Lower lobe of right lung (tissue), 2 donors: ENCODE data around the gene WAC. TPM values are rescaled to one million over a fixed set of nuclear protein-coding genes. Genes with fewer than 3 reads are reported as not detected.

Experiments
- ATAC-seq, 2 donors: fragments of 200-7000 bp; cut with Tn5 transposase; one replicate each; pipeline ENCODE4 v1.9.1; 2020 to 2022; ENCODE audit warnings: mild to moderate bottlenecking in 2 of 2, moderate library complexity in 2 of 2
- DNase-seq: peaks from one replicate; pipeline ENCODE4 v3.0.0-alpha.2; 2020
- H3K27ac ChIP-seq: fragments of 200-600 bp; one replicate; pipeline ENCODE4 v1.8.0; 2022
- H3K27me3 ChIP-seq: fragments of 200-600 bp; one replicate; pipeline ENCODE4 v1.8.0; 2022; ENCODE audit warnings: low read depth
- H3K36me3 ChIP-seq: fragments of 200-600 bp; one replicate; pipeline ENCODE4 v1.8.0; 2022; ENCODE audit warnings: mild to moderate bottlenecking
- H3K4me1 ChIP-seq: fragments of 200-600 bp; one replicate; pipeline ENCODE4 v1.8.0; 2022
- H3K4me3 ChIP-seq: fragments of 200-600 bp; one replicate; pipeline ENCODE4 v1.8.0; 2022; ENCODE audit warnings: mild to moderate bottlenecking
- H3K9me3 ChIP-seq: fragments of 200-600 bp; one replicate; pipeline ENCODE4 v1.8.0; 2022
- intact Hi-C: fragments of 100-400 bp; cut with DNase I; formaldehyde crosslinking; loops from one replicate; pipeline ENCODE4 v1.11.0; 2022
- total RNA-seq: library from RNA; stranded (reverse); fragmentation: NEBNext Ultra II Directional; extraction: Animal tissue kit (Norgen Biotek cat#: 25700); gene quantifications from one replicate; pipeline ENCODE4 v1.2.1, GENCODE V29; 2021
- TF ChIP-seq, protein P1 (sequence below): fragments of 200-600 bp; IDR thresholded peaks from one replicate; pipeline ENCODE4 v1.8.0; 2022; ENCODE audit warnings: antibody characterized with exemption, mild to moderate bottlenecking
- donor health status: DM: no; HTN: yes; CAD: no; lungs with severe emphysema.

The WAC gene
- total RNA-seq, 1 donor from 2014 or later: 123 TPM

DNA sequence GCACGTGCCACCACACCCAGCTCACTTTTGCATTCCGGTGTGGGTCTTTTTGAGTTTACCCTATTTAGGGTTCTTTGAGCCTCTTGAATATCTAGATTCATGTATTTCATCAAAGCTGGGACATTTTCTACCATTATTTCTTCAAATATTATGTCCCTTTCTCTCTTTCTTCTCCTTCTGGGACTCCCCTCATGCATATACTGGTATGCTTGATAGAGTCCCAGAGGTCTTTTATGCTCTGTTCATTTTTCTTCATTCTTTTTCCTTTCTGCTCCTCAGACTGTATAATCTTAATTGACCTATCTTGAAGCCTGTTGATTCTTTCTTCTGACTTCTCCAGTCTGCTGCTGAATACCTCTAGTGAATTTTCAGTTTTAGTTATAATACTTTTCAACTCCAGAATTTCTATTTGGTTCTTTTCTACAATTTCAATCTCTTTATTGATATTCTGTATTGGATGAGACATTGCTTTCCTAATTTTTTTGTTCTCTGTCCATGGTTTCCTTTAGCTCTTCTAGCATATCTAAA lies 9.1 kb upstream of the WAC start:
- Histone ChIP-seq H3K4me1 (no peaks in the 10 kb centered on the region), H3K4me3 (no peak overlapping the region), H3K9me3 (peaks cover 9% of the 10 kb centered on the region), H3K27me3 (no peaks in the 10 kb centered on the region), H3K36me3 (peaks cover 16% of the 10 kb centered on the region), H3K27ac (no peak overlapping the region)
- TF ChIP-seq, protein P1, sequence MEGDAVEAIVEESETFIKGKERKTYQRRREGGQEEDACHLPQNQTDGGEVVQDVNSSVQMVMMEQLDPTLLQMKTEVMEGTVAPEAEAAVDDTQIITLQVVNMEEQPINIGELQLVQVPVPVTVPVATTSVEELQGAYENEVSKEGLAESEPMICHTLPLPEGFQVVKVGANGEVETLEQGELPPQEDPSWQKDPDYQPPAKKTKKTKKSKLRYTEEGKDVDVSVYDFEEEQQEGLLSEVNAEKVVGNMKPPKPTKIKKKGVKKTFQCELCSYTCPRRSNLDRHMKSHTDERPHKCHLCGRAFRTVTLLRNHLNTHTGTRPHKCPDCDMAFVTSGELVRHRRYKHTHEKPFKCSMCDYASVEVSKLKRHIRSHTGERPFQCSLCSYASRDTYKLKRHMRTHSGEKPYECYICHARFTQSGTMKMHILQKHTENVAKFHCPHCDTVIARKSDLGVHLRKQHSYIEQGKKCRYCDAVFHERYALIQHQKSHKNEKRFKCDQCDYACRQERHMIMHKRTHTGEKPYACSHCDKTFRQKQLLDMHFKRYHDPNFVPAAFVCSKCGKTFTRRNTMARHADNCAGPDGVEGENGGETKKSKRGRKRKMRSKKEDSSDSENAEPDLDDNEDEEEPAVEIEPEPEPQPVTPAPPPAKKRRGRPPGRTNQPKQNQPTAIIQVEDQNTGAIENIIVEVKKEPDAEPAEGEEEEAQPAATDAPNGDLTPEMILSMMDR: no peak
- no peak for ATAC-seq
- intact Hi-C loops: no loop called here
- DNase-seq: no peak

- Histone ChIP-seq H3K4me1 (peaks cover 31% of the 10 kb centered on the region), H3K27me3 (no peaks in the 10 kb centered on the region), H3K4me3 (no peak overlapping the region), H3K9me3 (no peaks in the 10 kb centered on the region), H3K27ac (no peak overlapping the region), H3K36me3 (peaks cover 11% of the 10 kb centered on the region)
- intact Hi-C loops: no loop called here
- no peak for ATAC-seq
- DNase-seq: no peak
- TF ChIP-seq, protein P1: no peak
Measured at GRCh38 chr10:28530751-28531150, 2.2 kb upstream of the WAC start.

- Histone ChIP-seq H3K27ac (peak overlapping the region; percentile 99), H3K9me3 (no peaks in the 10 kb centered on the region), H3K36me3 (peaks cover 35% of the 10 kb centered on the region), H3K4me1 (peaks cover 44% of the 10 kb centered on the region), H3K4me3 (peak overlapping the region; percentile 78), H3K27me3 (no peaks in the 10 kb centered on the region)
- intact Hi-C loops: no loop called here
- ATAC-seq (no peak), DNase-seq (no peak)
- TF ChIP-seq, protein P1: no peak
Measured at GRCh38 chr10:28533186-28533564, 257 bp downstream of the WAC start.

GRCh38 chr10:28533571-28534304 lies 820 bp downstream of the WAC start:
- H3K4me1 ChIP-seq: peaks cover 44% of the 10 kb centered on the region
- H3K27me3 ChIP-seq: no peaks in the 10 kb centered on the region
- intact Hi-C loops: no loop called here
- DNase-seq (peak; percentile 86), ATAC-seq (peak; percentile 22 to 45)
- TF ChIP-seq, protein P1: no peak
- no peaks in the 10 kb centered on the region for H3K9me3 ChIP-seq
- H3K4me3 ChIP-seq: peak overlapping the region; percentile 78
- peaks cover 41% of the 10 kb centered on the region for H3K36me3 ChIP-seq
- H3K27ac ChIP-seq: peak overlapping the region; percentile 99

GRCh38 chr10:28535846-28536245 lies 2.9 kb downstream of the WAC start:
- Histone ChIP-seq H3K27me3 (no peaks in the 10 kb centered on the region), H3K27ac (no peak overlapping the region), H3K4me3 (no peak overlapping the region), H3K4me1 (peaks cover 37% of the 10 kb centered on the region), H3K36me3 (peaks cover 62% of the 10 kb centered on the region), H3K9me3 (no peaks in the 10 kb centered on the region)
- DNase-seq (no peak), ATAC-seq (no peak)
- TF ChIP-seq, protein P1: no peak
- intact Hi-C loops: no loop called here
